ENCODE data around the gene NIPA2.

NIPA2 gene

GRCh38 chr15:22891426-22892210 lies 53.2 kb downstream of the NIPA2 start:
- DNase-seq (ENCODE audit: low read depth, low spot score): no peak
- no peak overlapping the region for H3K4me3 ChIP-seq (ENCODE audit: low read length)

GRCh38 chr15:22892333-22892732 lies 53.9 kb downstream of the NIPA2 start:
- DNase-seq (ENCODE audit: low read depth, low spot score): no peak
- no peak overlapping the region for H3K4me3 ChIP-seq (ENCODE audit: low read length)

- DNase-seq (ENCODE audit: low read depth, low spot score): no peak
- H3K4me3 ChIP-seq (ENCODE audit: low read length): no peak overlapping the region
Observed at GRCh38 chr15:22893081-22893480, 54.6 kb downstream of the NIPA2 start.

- H3K4me3 ChIP-seq (ENCODE audit: low read length): no peak overlapping the region
Observed at GRCh38 chr15:22893881-22894280, 55.4 kb downstream of the NIPA2 start.

GRCh38 chr15:22895465-22896190 lies 57.2 kb downstream of the NIPA2 start:
- DNase-seq (ENCODE audit: low read depth, low spot score): no peak
- H3K4me3 ChIP-seq (ENCODE audit: low read length): no peak overlapping the region

More at GRCh38 chr15:22893881-22894280, 55.4 kb downstream of the NIPA2 start:
- peak; percentile 26 for DNase-seq (ENCODE audit: low read depth, low spot score)

GRCh38 chr15:22902046-22902445 lies 63.6 kb downstream of the NIPA2 start:
- DNase-seq (ENCODE audit: low read depth, low spot score): no peak
- no peak overlapping the region for H3K4me3 ChIP-seq (ENCODE audit: low read length)

- DNase-seq (ENCODE audit: low read depth, low spot score): no peak
- H3K4me3 ChIP-seq (ENCODE audit: low read length): no peak overlapping the region
Observed at GRCh38 chr15:22902578-22902977, 64.1 kb downstream of the NIPA2 start.

GRCh38 chr15:22902981-22903380 lies 64.5 kb downstream of the NIPA2 start:
- no peak overlapping the region for H3K4me3 ChIP-seq (ENCODE audit: low read length)
- no peak for DNase-seq (ENCODE audit: low read depth, low spot score)

GRCh38 chr15:22903427-22903826 lies 65.0 kb downstream of the NIPA2 start:
- H3K4me3 ChIP-seq (ENCODE audit: low read length): no peak overlapping the region
- no peak for DNase-seq (ENCODE audit: low read depth, low spot score)

- DNase-seq (ENCODE audit: low read depth, low spot score): no peak
- H3K4me3 ChIP-seq (ENCODE audit: low read length): no peak overlapping the region
Observed at GRCh38 chr15:22903961-22904534, 65.6 kb downstream of the NIPA2 start.

GRCh38 chr15:22904736-22905135 lies 66.3 kb downstream of the NIPA2 start:
- no peak for DNase-seq (ENCODE audit: low read depth, low spot score)

GRCh38 chr15:22907161-22907950 lies 68.9 kb downstream of the NIPA2 start:
- no peak for DNase-seq (ENCODE audit: low read depth, low spot score)
- H3K4me3 ChIP-seq (ENCODE audit: low read length): no peak overlapping the region

More at GRCh38 chr15:22904736-22905135, 66.3 kb downstream of the NIPA2 start:
- no peak overlapping the region for H3K4me3 ChIP-seq (ENCODE audit: low read length)

GRCh38 chr15:22908830-22909229 lies 70.4 kb downstream of the NIPA2 start:
- no peak for DNase-seq (ENCODE audit: low read depth, low spot score)
- no peak overlapping the region for H3K4me3 ChIP-seq (ENCODE audit: low read length)

- H3K4me3 ChIP-seq (ENCODE audit: low read length): no peak overlapping the region
- DNase-seq (ENCODE audit: low read depth, low spot score): no peak
Observed at GRCh38 chr15:22911306-22911705, 72.8 kb downstream of the NIPA2 start.

- H3K4me3 ChIP-seq (ENCODE audit: low read length): no peak overlapping the region
- no peak for DNase-seq (ENCODE audit: low read depth, low spot score)
Observed at GRCh38 chr15:22912256-22912655, 73.8 kb downstream of the NIPA2 start.

GRCh38 chr15:22913646-22914380 lies 75.3 kb downstream of the NIPA2 start:
- no peak overlapping the region for H3K4me3 ChIP-seq (ENCODE audit: low read length)
- no peak for DNase-seq (ENCODE audit: low read depth, low spot score)

GRCh38 chr15:22915866-22916515 lies 77.5 kb downstream of the NIPA2 start:
- DNase-seq (ENCODE audit: low read depth, low spot score): no peak
- H3K4me3 ChIP-seq (ENCODE audit: low read length): no peak overlapping the region

- no peak overlapping the region for H3K4me3 ChIP-seq (ENCODE audit: low read length)
- DNase-seq (ENCODE audit: low read depth, low spot score): no peak
Observed at GRCh38 chr15:22916606-22917350, 78.3 kb downstream of the NIPA2 start.

All from Jurkat, Clone E6-1 (cell line).